GM21447 (cell line): ENCODE results near the gene ACHE.

Source experiments
- ATAC-seq: cut with Tn5 transposase; IDR thresholded peaks from one replicate; pipeline ENCODE4 v1.9.1; 2021; ENCODE audit not compliant: unreplicated experiment

Gene ACHE

DNA sequence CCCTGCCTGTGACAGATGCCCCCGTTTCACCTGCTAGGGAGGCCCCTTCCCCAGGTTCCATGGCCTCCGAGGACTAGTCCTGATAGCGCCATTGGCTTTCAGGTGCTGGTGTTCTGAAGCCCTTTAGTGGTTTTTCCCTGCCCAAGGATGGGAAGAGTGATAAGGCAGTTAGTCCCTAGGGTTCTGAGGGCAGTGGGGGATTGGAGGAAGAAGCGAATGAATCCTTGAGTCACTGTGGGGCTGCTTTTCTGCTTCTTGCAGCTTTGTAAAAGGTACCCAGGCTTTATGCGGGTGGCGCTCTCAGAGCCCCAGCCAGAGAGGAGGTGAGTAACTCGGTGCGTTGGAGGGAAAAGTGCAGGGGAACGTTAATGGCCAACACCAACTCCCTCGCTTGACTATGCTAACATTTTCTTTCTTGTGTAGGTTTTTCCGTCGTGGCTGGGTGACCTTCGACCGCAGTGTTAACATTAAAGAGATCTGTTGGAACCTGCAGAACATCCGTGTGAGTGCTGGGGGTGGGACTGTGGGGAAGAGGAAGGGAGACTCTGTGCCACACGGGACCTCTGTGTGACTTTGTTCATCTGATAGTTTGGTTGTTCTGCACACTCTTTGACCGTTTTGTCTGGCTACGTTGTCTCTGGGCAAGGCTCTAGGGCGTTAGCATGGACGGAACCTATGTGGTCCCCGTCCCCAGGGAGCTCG, 10.1 kb downstream of the ACHE start:
- ATAC-seq = no peak

DNA sequence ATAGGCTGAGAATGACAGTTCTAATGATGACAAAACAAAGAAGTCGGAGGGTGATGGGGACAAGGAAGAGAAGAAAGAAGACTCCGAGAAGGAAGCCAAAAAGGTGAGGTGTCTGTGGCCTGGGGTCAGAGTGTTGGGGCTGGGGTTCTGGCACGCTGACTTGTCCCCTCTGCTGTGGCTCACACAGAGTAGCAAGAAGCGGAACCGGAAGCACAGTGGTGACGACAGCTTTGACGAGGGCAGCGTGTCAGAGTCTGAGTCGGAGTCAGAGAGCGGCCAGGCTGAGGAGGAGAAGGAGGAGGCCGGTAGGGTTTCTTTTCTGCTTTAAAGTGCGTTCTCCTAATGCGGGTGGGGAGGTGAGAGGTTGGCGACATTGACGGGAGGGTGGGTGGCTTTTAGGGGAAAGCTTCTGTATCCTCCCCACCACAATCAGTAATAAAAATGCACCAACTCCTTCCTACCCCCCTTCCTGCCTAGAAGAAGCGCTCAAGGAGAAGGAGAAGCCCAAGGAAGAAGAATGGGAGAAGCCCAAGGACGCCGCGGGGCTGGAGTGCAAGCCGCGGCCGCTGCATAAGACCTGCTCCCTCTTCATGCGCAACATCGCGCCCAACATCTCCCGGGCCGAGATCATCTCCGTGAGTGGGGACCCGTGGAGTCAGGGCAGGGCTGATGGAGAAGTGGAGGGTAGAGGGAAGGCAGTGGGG, 10.8 kb downstream of the ACHE start:
- ATAC-seq = no peak

DNA sequence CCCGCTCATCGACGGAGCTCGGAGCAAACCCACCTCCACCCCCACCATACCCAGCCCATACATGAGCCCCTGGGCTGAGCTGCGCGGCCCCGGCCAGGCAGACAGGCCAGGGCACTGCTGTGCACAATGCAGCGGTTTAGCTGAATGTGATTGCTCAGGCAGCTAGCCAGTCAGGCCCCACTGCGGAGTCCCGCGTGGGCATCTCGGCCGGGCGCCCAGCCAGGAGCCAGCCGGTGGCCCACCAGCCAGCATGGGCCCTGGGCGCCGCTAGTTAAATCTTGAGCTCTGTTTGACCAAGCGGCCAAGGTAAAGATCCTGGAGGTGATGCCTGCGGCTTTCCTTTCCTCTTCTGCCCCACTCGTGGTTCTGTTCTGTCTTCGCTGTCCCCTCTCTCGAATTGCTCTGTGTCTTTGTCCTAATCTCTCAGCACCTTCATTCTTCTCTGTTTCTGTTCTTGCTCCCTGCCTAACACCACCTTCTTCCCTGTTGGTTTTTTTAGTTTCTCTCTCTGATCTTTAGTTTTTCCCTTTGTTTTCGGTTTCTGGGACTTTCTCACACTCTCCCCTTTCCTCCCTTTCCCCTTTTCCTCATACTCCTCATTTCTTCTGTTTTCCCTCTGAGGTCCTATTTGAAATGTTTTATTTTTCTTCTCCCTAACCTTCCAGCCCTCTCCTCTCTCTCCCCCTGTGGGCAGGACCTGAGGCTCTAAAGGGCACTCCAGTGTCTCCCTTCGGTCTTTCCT, 12.7 kb downstream of the ACHE start:
- no peak for ATAC-seq

DNA sequence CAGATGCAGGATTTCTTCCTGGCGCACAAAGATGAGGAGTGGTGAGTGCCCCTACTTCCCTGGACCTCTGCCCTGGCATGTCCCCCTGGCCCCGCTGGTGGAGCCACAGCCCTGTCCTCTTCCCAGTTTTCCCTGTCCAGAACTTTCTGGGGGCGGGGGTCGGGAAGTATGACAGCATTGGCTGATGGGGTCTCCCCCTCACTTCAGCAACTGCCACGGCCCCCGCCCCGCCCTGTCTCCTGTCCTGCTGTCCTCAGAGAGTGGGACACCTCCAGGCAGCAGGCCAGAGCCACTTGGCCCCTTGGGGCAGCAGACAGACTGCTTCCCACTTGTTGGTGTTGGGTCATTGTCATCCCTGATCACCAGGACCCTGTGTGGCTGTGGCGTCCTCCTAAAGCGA, 13.5 kb downstream of the ACHE start:
- ATAC-seq = no peak

- no peak for ATAC-seq
Observed at GRCh38 chr7:100881136-100881535, 14.6 kb downstream of the ACHE start.

DNA sequence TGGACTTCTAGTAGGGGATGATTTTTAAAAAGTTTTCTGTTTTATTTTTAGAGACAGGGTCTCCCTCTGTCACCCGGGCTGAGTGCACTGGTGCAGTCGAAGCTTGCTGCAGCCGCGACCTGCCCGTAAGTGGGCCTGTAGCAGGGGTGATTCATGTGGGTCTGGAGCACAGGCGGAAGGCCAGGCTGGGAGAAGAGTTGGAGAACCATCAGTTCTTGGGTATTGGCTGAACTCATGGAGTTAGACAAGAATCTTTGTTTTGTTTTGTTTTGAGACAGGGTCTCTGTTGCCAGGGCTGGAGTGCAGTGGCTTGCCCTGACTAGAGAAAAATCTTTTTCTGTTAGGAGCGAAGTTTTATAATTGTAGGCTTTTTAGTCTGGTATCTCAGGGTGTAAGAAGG, 15.0 kb downstream of the ACHE start:
- ATAC-seq = no peak

DNA sequence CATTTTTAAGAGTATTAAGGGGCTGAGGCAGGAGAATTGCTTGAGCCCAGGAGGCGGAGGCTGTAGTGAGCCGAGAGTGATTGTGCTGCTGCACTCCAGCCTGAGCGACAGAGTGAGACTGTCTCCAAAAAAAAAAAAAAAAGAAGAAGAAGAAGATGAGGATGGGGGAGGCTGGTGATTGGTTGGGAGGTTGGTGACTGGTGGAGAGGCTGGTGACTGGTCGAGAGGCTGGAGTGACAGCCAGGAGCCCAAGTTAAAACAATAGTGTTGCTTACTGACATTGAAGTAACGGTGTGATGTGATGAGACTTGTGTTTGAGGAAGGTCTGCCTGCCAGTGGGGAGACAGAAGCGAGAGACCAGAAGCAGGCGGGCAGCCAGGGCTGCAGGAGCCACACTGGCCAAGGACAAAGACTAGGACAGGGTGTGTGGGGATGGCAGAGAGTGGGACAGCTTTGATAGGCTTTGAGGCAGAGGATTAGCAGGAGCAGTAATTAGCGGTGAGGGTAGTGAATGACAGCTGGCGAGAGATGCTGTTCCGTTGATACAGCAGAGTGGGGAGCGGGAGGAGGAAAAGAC, 15.9 kb downstream of the ACHE start:
- no peak for ATAC-seq

DNA sequence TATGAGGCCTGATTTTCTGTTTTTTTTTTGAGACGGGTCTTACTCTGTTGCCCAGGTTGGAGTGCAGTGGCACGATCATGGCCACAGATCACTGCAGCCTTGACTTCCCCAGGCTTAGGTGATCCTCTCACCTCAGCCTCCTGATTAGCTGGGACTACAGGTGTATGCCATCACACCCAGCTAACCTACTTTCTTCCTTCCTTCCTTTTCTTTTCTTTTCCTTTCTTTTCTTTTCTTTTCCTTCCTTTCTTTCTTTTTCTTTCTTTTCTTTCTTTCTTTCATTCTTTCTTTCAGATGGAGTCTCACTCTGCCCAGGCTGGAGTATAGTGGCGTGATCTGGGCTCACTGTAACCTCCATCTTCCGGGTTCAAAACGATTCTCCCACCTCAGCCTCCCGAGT, 17.0 kb downstream of the ACHE start:
- no peak for ATAC-seq

DNA sequence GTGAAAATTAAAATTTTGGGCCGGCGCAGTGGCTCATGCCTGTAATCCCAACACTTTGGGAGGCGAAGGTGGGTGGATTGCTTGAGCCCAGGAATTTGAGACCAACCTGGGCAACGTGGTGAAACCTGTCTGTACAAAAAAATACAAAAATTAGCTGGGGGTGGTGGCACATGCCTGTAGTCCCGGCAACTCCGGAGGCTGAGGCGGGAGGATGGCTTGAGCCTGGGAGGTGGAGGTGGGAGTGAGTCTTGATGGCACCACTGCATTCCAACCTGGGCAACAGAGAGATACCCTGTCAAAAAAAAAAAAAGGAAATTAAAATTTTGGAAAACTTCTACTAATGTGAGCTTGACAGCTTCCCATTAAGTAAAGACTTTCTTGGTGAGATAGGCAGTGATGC, 17.7 kb downstream of the ACHE start:
- no peak for ATAC-seq

- ATAC-seq = peak; percentile 39
Observed at GRCh38 chr7:100875356-100875751, 20.3 kb downstream of the ACHE start.

GRCh38 chr7:100874577-100875355, 20.9 kb downstream of the ACHE start, which contains the start of gene SRRT:
TSS of gene SRRT (plus strand) at chr7:100875103. CDS start at chr7:100875591, 488 bp downstream.
- ATAC-seq = peak; percentile 89

DNA sequence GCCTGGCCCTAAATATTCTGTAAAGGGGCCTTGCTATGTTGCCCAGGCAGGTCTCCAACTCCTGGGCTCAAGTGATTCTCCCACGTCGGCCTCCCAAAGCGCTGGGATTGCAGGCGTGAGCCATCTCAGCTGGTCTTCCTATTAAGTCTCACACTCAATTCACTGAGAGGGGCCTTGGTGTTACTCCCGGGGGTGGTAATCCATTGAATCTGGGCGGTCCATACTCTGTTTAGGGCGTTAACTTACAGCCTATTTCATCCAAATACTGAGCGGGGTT, 21.4 kb downstream of the ACHE start:
- no peak for ATAC-seq

DNA sequence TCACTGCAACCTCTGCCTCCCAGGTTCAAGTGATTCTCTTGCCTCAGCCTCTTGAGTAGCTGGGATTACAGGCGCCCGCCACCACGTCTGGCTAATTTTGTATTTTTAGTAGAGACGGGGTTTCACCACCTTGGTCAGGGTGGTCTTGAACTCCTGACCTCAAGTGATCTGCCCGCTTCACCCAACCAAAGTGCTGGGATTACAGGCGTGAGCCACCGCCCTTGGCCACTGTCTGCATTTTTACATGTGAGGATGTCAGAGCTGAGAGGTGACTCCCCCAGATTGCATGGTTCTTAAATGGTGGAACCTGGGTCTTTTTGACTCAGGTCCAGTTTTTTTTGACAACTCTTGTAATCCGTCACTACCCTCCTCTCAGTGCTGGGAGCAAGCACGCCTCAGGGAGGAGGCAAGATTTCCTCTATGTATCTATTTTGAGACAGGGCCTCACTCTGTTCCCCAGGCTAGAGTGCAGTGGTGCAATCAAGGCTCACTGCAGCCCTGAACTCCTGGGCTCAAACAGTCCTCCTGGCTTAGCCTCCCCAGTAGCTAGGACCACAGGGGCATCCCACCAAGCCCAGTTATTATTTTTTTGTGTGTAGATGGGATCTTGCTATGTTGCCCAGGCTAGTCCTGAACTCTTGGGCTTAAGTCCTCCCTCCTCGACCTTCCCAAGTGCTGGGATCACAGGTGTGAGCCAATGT, 21.9 kb downstream of the ACHE start:
- no peak for ATAC-seq

- ATAC-seq = no peak
Observed at GRCh38 chr7:100867776-100868485, 27.8 kb downstream of the ACHE start.

DNA sequence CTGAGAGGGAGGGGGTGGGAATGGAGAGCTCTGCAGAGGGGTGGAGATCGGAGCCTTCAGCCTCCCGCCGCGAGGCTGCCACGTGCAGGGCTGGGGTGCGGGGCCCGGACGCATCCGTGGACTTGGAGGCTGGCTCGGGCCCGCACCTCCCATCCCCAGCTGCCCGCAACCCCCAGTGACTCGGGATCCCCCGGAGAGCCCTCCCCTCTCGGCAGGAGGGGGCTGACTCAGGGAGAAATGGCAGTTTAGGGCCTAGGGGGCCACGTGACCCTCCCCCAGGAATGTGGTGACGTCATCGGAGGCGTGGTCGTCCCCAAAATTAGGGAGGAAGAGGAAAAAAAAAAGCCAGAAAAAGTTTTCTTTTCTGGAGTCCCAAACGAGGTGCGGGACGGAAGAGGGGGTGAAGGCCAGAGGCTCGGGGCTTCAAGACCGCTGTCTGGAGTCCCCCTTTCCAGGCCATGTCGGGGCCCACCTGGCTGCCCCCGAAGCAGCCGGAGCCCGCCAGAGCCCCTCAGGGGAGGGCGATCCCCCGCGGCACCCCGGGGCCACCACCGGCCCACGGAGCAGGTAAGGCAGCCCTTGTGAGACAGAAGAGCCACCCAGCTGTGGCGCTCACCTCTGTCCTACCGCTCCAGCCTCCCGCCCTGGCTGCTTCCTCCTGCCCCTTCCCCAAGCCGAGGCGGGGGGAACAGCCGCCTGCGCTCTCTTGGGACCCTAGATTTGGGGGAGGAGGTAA, 28.5 kb downstream of the ACHE start, which contains the start of gene TRIP6:
TSS of gene TRIP6 (plus strand) at position 348 of the 736 bp plus-strand sequence. CDS start at position 459, 111 bp downstream.
- no peak for ATAC-seq

DNA sequence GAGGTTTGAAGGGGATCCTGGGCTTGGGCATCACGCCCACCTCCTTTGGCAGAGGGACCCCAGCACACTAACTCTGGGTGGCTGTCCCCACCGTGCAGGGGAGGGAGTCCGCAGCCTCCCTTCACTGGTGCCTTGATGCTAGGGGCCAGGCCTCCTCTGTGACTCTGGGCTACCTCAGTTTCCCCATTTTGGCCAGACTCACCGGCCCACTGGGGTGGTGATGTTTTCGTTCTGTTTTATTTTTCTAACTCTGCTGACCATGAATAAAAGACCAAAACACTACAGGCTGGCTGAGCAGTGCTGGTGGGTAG, 29.0 kb downstream of the ACHE start:
- ATAC-seq = no peak

DNA sequence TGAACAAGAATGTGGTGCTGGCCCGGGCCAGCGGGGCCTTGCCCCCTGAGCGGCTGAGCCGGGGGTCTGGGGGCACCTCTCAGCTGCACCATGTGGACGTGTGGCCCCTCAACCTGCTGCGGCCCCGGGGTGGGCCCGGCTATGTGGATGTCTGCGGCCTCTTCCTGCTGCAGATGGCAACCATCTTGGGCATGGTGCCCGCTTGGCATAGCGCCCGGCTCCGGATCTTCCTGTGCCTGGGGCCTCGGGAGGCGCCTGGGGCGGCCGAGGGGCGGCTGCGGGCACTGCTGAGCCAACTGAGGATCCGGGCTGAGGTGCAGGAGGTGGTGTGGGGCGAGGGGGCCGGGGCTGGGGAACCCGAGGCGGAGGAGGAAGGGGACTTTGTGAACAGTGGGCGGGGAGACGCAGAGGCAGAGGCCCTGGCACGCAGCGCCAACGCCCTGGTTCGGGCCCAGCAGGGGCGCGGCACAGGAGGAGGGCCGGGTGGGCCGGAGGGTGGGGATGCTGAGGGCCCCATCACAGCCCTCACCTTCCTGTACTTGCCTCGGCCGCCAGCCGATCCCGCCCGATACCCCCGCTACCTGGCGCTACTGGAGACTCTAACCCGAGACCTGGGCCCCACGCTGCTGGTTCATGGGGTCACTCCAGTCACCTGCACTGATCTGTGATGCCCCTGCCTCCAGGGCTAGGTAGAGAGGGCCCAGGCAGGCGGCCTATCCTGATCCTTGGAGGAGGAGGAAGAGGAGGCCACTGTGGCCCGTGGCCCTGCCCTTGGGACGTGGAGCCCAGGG, 29.6 kb downstream of the ACHE start:
- ATAC-seq = no peak

DNA sequence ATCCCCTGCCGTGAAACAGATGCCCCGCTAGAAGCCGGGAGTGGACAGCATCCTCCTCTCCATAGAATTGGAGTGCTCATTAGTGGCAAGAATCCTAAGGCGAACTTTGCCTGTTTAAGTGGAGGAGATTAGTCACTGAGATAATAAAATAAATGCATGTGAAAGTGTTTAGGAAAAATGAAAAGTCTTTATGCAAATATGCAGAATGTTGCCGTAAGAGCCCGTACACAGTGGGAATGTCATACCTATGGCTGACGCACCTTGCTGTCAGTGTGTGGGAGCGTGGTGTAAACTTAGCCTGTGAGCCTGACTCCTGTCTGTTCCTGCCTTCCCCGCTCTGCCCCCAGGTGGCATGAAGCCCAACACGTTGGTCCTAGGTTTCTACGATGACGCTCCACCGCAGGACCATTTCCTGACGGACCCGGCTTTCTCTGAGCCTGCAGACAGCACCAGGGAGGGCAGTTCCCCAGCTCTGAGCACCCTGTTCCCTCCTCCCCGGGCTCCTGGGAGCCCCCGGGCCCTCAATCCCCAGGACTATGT, 30.2 kb downstream of the ACHE start:
- ATAC-seq = no peak
